Ovary (tissue), 9 donors: ENCODE measurements around the gene MAN2A1. TPM values are rescaled to one million over a fixed set of nuclear protein-coding genes. Genes with fewer than 3 reads are reported as not detected.
A peak's percentile ranks its signal among the peaks of the same experiment; 100 is the strongest.

Experiments
- DNase-seq, 5 donors: peaks; one replicate each; pipeline ENCODE4 v3.0.0-alpha.2; 2019 to 2020
- H3K27ac ChIP-seq, 2 donors: fragments of 200-600 bp; one replicate each; pipeline versions ENCODE4 v1.5.1 to v1.8.0; 2019 to 2022
- H3K27me3 ChIP-seq: fragments of 200-600 bp; one replicate; pipeline ENCODE4 v1.8.0; 2022
- H3K36me3 ChIP-seq: fragments of 200-600 bp; sonication (generic); one replicate; pipeline ENCODE4 v1.5.1; 2019
- H3K4me1 ChIP-seq: one replicate; pipeline ENCODE4 v1.8.1; 2013; ENCODE audit warnings: mild to moderate bottlenecking, moderate library complexity; ENCODE audit not compliant: insufficient read depth
- H3K4me3 ChIP-seq: fragments of 200-600 bp; sonication (generic); one replicate; pipeline ENCODE4 v1.5.1; 2017
- H3K9me3 ChIP-seq, 2 donors: fragments of 200-600 bp in 1 of 2; sonication (generic) in 1 of 2; one replicate each; pipeline versions ENCODE4 v1.5.1 to v1.8.1; 2013 to 2019; ENCODE audit warnings: mild to moderate bottlenecking in 1 of 2, moderate library complexity in 1 of 2
- CTCF ChIP-seq, 3 donors: fragments of 450-650 bp in 2 of 3; fragments of 200-600 bp in 1 of 3; IDR thresholded peaks; one replicate each; pipeline versions ENCODE4 v1.5.1 to v1.8.0; 2016 to 2022; ENCODE audit warnings: antibody characterized with exemption in 3 of 3, mild to moderate bottlenecking in 1 of 3
- EP300 ChIP-seq: sonication (generic); formaldehyde crosslinking; IDR thresholded peaks from one replicate; pipeline ENCODE4 v1.6.1; 2017; ENCODE audit warnings: antibody characterized with exemption
- POLR2A ChIP-seq: fragments of 450-650 bp; IDR thresholded peaks from one replicate; pipeline ENCODE4 v1.6.1; 2017; ENCODE audit warnings: antibody characterized with exemption, mild to moderate bottlenecking, moderate library complexity
- WGBS, 3 donors: extraction: QIAGEN DNeasy Blood & Tissue Kit in 1 of 3; methylation state at CpG; one replicate each; pipeline versions ENCODE4 v1.1.5 to v1.1.7; 2013 to 2017; 5-methylcytosine and 5-hydroxymethylcytosine counted together
- intact Hi-C, 4 donors: fragments of 100-400 bp; cut with DNase I; formaldehyde crosslinking; loops; one replicate each; pipeline versions ENCODE4 v1.11.0 to v1.15.1; 2022 to 2023
- polyA plus RNA-seq, 2 donors: library from polyadenylated mRNA; stranded (reverse); fragments of 200-250 nt in 1 of 2; fragments of 350-450 nt in 1 of 2; fragmentation: Illumina TruSeq in 1 of 2; extraction: RNeasy Lipid Tissue Mini Kit (QIAGEN cat#74804) in 1 of 2; gene quantifications; one replicate each; pipeline ENCODE4 v1.2.3, GENCODE V29; 2013 to 2014
- total RNA-seq, 7 donors: library from RNA; depleted of rRNA in 2 of 7; stranded (reverse); fragments of >200 nt in 2 of 7; fragmentation: NEBNext Ultra II Directional in 3 of 7; extraction: Animal tissue kit (Norgen Biotek cat#: 25700) in 3 of 7; gene quantifications; one replicate each; pipeline versions ENCODE4 v1.1.0 to v1.2.4, GENCODE V29; 2016 to 2023
- donor health status: DM: no; HTN: no; CAD: no; lungs with moderate emphysema.
- donor health status: DM: no; HTN: no; CAD: no.
- donor health status: Bipolar disorder and iron deficiency.
- donor health status: DM: yes; HTN: yes; CAD: no.
- donor health status: DM: no; HTN: no; CAD: no.
- donor health status: DM: yes; HTN: yes; CAD: no.

MAN2A1 gene
- total and polyA plus RNA-seq, 9 donors = 10.7 to 56.5 (median 31.1) TPM

GRCh38 chr5:109682383-109682782, 7.3 kb upstream of the MAN2A1 start:
- intact Hi-C loops = no loop called here
- Histone ChIP-seq H3K27me3 (no peaks in the 10 kb centered on the region), H3K4me3 (no peak overlapping the region), H3K27ac (no peak overlapping the region), H3K9me3 (no peaks in the 10 kb centered on the region), H3K4me1 (no peaks in the 10 kb centered on the region), H3K36me3 (no peaks in the 10 kb centered on the region)
- no peak for DNase-seq
- WGBS, 3 donors = 73 to 87% (median 74%) methylated on average over 2 of the region's 2 CpGs
- TF ChIP-seq CTCF (IDR thresholded peaks at IDR 0.05) = no peak
- TF ChIP-seq EP300 = no peak
- no peak for TF ChIP-seq POLR2A

- Histone ChIP-seq H3K4me3 (no peak overlapping the region), H3K27me3 (no peaks in the 10 kb centered on the region), H3K36me3 (no peaks in the 10 kb centered on the region), H3K4me1 (no peaks in the 10 kb centered on the region), H3K27ac (no peak overlapping the region), H3K9me3 (no peaks in the 10 kb centered on the region)
- intact Hi-C loops = no loop called here
- TF ChIP-seq CTCF (IDR thresholded peaks at IDR 0.05) = no peak
- TF ChIP-seq EP300 = no peak
- no peak for TF ChIP-seq POLR2A
- DNase-seq = no peak
- 77 to 87% (median 86%) methylated on average over 4 of the region's 4 CpGs for WGBS, 3 donors
These were observed 3.8 kb upstream of the MAN2A1 start for GRCh38 chr5:109685916-109686315.

GRCh38 chr5:109688630-109688969, 1.1 kb upstream of the MAN2A1 start:
- peak overlapping the region; percentile 98 to 99 for H3K27ac ChIP-seq
- peaks cover 9% of the 10 kb centered on the region for H3K4me1 ChIP-seq
- H3K27me3 ChIP-seq = no peaks in the 10 kb centered on the region
- H3K9me3 ChIP-seq = no peaks in the 10 kb centered on the region
- H3K36me3 ChIP-seq = no peaks in the 10 kb centered on the region
- TF ChIP-seq POLR2A = no peak
- no peak for TF ChIP-seq EP300
- TF ChIP-seq CTCF (IDR thresholded peaks at IDR 0.05) = no peak
- H3K4me3 ChIP-seq = peak overlapping the region; percentile 80
- intact Hi-C loops = no loop called here
- no peak for DNase-seq
- 25 to 29% (median 27%) methylated on average over 6 of the region's 6 CpGs for WGBS, 3 donors

GRCh38 chr5:109688970-109689739, 572 bp upstream of the MAN2A1 start:
- peak; percentile 82 to 89 (median 87) for DNase-seq
- intact Hi-C loops = no loop called here
- Histone ChIP-seq H3K4me3 (peak overlapping the region; percentile 80), H3K9me3 (no peaks in the 10 kb centered on the region), H3K27me3 (no peaks in the 10 kb centered on the region), H3K36me3 (no peaks in the 10 kb centered on the region), H3K27ac (peak overlapping the region; percentile 98 to 99), H3K4me1 (peaks cover 9% of the 10 kb centered on the region)
- WGBS, 3 donors = 1 to 2% (median 1%) methylated on average over 52 to 63 of the region's 68 CpGs
- TF ChIP-seq EP300 = no peak
- peak; percentile 82 for TF ChIP-seq POLR2A
- TF ChIP-seq CTCF (IDR thresholded peaks at IDR 0.05) = no peak
